ENCODE results near the gene RAB22A.

GRCh38 chr20:58322083-58322482 lies 12.6 kb downstream of the RAB22A start:
- TF ChIP-seq CTCF (IDR thresholded peaks at IDR 0.05) (no peak), POLR2A (IDR thresholded peaks at IDR 0.05) (no peak)
